Measurements from ENCODE around the gene CCDC149.
A peak's percentile ranks its signal among the peaks of the same experiment; 100 is the strongest.
"Not testable (repeated sequence)": the region's sequence is repeated elsewhere in the genome, so short reads cannot be mapped to it uniquely, and the experiment has no call there.

The CCDC149 gene

DNA sequence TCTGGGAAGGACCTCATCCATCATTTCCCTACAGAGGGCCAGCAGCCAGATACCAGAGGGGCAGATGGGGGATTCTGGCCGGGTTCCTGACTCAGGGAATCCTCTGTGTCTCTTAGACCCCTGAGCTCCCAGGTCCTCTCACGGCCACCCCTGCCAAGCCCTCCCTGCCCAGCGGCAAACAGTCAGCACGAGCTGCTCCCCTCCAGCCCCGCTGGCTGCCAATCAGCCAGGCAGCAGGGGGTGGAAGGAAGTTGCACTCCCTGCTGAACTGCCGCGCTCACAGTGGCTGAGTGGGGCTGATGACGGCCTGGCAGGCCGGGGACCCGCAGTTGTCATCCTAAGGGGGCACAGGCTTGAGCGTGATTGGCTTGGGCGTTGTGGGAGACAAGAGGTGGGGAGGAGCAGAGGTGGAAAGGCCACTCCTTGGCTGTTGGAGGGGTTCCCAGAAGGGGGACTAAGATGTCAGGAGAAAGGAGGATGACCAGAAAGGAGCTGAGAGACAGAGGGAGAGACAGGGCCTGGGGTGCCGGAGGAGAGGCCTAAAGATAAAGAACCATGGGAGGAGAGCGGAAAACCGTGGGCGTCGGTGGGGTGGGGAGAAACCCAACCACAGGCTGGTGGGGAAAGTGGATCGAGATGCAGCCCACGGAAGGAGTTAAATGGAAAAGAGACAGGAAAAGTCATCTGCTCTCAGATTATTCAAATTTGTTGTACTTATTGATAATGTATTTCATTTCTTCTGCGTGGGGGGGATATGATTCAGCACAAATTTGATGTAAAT, 4.4 kb upstream of the CCDC149 start:
- no peak for DNase-seq (ENCODE audit: low spot score)

DNA sequence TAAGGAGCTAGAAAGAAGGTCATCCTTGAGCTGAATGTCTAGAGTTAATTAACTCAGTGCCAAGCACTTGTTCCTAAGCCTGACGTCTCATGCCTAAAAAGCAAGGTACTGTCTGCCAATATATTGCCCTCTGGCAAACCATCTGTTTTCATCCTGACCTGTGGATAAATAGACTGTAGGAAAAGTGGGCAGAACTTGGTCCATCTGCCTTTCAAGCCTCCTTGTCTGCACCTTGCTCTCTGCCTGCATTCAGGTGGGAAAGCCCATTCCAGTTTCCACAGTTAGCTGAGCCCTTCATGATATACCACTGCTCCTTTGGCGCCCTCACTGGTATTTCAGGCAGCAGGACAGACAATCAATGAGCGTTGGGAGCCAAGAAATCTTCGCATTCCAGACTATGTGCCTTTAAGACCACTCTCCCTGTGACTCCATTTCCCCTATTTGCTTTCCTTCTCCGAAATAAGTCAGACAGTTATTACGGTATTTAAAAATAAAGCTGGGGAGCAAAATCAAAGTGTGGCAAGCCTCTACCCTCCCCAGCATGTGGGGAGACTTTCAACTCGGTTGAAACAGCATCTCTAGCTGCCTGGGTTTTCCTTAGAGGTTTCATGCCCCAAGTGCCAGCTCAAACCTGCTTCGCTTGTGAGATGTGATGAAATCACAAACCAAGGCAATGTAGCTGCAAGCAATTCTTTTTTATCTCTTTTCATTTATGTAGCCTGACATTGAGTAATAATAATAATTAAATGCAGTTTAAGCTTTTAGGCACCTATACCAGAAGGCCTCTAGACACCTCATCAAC, 2.5 kb upstream of the CCDC149 start:
- no peak for DNase-seq (ENCODE audit: low spot score)

DNA sequence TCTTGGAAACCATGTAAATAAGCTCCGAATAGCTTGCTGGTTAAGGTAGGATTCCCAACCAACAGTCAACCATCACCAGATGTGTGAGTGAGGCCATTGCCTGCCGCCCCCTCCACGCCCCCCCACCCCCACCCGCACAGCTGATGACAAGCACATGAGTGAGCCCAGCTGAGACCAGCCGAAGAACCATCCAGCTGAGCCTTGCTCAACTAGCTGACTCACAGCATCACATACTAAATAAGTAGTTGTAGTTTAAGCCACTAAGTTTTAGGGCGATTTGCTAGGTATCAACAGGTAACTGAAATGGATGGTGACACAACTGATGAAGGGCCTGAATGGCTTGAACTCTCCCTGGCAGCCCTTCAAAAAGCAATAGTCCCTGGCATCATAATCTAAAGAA, 1.6 kb upstream of the CCDC149 start:
- no peak for DNase-seq (ENCODE audit: low spot score)

DNA sequence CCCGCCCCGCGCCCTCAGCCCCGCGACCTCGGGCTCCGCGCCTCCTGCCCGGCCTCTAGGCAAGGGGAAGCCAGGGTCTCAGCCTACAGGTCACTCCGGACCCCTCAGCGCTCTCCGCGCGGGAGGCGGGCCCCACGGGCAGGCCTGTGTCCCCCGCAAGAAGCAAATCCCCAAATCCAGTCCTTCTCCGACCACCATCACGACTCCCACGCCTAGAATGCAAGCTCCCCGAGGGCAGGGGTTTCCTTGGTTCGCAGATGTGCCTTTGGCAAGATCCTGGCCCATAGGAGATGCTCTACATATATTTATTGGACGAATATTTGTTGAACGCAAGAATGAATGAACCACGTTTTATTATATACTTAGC, 260 bp upstream of the CCDC149 start:
- no peak for DNase-seq (ENCODE audit: low spot score)

- DNase-seq (ENCODE audit: low spot score) = peak; percentile 32
These were observed 2.3 kb downstream of the CCDC149 start for GRCh38 chr4:24910499-24910898.

DNA sequence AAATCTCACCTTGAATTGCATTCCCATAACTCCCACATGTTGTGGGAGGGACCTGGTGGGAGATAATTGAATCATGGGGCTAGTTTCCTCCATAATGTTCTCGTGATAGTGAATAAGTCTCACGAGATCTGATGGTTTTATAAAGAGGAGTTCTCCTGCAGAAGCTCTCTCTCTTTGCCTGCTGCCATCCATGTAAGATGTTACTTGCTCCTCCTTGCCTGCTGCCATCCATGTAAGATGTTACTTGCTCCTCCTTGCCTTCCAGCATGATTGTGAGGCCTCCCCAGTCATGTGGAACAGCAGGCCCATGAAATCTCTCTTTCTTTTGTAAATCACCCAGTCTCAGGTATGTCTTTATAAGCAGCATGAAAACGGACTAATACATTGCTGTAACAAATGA, 3.2 kb downstream of the CCDC149 start:
- not testable (repeated sequence) for DNase-seq (ENCODE audit: low spot score)

DNA sequence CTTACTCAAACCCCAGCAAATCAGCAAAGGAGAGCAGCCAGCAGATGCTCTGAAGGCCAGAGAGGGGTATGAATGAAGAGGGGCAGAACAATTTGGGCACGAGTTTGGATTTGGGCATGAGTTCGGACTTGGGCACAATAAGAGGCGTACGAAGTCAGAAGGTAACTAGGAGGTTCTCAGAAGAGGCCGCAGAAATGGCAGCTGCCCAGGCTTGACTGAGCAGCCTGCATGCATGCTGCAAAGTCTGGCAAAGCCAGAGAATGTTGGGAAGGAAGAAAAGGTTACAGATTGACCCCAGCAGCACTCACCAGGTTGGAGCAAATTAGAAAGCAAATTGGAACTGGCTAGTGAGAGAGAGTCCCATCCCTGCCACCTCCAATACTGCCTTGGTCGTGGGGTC, 15.2 kb downstream of the CCDC149 start:
- no peak for DNase-seq (ENCODE audit: low spot score)

GRCh38 chr4:24896977-24897376, 15.9 kb downstream of the CCDC149 start:
- no peak for DNase-seq (ENCODE audit: low spot score)

- no peak for DNase-seq (ENCODE audit: low spot score)
These were observed 16.8 kb downstream of the CCDC149 start for GRCh38 chr4:24896056-24896455.

DNA sequence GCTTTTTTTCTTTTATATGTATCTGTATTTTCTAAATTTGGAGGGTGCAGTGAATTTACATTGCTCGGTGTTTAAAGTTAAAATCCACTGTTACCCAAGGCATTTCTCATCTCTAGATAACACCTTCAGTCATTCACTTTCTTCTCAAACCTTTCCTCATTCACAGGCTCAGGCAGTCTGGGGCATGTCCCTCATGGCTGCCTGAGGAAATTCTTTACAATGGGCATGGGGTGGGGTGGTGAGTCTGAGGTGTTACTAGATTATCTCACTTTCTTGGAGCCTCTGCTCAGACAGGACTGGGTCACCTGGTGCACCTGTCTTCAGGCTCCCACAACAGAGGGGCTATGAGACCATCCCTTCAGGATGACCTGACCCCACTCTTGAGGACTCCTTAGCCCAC, 17.4 kb downstream of the CCDC149 start:
- no peak for DNase-seq (ENCODE audit: low spot score)

GRCh38 chr4:24894846-24895245, 18.0 kb downstream of the CCDC149 start:
- no peak for DNase-seq (ENCODE audit: low spot score)

DNA sequence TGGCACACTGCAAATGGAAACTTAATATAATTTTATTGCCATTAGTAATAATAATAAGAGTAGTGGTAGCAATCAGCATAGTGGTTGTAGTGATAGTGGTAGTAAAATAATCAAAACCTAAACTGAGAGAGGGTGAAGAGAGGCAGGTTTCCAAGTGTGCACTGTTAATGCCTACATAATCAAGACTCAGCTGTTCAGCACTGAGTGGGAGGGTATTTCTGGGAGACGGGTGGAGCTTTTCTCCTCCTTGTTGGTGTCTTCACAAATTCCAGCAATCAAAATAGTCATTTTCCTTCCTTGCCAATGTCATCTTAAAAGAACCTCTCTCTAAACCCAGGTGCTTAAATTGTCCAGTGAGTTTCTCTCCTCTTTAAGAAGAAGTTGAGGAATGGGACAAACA, 18.6 kb downstream of the CCDC149 start:
- no peak for DNase-seq (ENCODE audit: low spot score)

DNA sequence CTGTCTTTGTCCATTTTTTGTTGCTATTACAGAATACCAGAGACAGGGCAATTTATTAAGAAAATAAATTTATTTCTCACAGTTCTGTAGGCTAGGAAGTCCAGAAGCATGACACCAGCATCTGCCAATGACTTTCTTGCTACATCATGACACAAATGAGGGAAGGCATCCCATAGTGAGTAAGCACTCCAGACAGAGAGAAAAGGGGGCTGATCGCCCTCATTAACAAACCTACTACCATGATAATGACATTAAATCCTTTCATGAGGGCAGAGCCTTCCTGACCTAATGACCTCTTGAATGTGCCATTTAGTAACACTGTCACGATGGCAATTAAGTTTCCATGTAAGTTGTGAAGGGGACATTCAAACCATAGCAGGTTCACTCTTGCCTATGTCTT, 20.1 kb downstream of the CCDC149 start:
- no peak for DNase-seq (ENCODE audit: low spot score)

DNA sequence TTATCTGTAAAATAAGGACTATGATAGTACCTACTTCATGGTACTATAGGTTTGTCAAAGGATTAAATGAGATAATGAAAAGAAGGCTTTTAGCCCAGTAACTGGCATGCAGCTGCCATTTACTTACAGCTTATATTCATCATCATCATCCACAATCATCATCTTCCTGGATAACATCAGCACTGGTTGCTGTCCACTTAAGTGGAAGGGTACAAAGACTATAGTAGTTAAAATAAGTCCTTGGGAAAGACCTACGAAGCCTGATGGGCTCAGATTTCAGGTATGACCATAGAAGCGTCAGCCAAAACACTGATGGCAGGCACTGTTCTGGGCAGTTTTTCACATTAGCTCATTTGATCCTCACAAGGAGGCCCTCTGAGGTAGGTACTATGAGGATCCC, 20.6 kb downstream of the CCDC149 start:
- DNase-seq (ENCODE audit: low spot score) = no peak

GRCh38 chr4:24890561-24891126, 22.2 kb downstream of the CCDC149 start:
- no peak for DNase-seq (ENCODE audit: low spot score)

GRCh38 chr4:24889991-24890390, 22.9 kb downstream of the CCDC149 start:
- no peak for DNase-seq (ENCODE audit: low spot score)

- DNase-seq (ENCODE audit: low spot score) = no peak
These were observed 24.1 kb downstream of the CCDC149 start for GRCh38 chr4:24888475-24889344.

DNA sequence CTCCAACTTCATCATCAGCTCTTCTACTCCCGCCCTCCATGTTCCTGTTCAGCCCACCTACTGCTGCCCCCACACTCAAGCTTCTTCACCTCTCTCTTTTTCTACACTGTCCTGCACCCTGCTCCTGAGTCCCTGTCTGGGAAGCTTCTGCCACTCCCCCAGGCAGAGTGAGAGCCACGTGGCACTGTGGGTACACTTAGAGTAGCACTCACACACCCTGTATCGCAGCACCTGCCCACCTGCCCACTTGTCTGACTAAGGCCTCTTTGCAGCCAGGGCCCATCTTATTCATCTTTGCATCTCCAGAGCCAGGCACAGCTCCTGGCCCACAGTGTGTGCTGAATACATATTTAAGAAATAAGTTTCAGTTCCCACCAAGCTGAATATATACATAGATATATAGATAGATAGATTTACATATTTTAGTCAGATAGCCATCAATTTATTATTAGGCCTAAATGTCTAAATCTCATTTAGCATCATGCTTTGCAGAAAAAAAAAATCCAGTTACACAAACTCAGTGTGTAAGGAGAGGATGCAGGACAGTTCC, 24.9 kb downstream of the CCDC149 start:
- DNase-seq (ENCODE audit: low spot score) = no peak

DNA sequence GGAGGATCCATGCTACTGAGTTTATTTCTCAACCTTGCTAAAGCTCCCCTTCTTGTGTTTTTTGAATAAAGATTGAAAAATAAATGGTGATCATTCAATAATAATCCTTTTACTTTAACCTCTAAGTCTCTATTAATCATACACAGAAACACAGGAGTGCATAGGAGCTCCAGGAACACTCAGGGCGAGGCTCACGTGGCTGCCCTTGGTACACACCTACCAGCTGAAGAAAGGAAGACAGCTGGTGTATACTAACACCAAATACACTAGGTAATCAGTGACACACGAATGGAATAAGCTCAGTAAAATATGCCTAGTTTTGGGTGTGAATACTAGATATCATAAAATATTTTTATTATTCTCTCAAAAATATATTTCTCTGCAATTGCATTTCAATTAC, 26.2 kb downstream of the CCDC149 start:
- no peak for DNase-seq (ENCODE audit: low spot score)

- DNase-seq (ENCODE audit: low spot score) = no peak
These were observed 27.5 kb downstream of the CCDC149 start for GRCh38 chr4:24885342-24885741.

DNA sequence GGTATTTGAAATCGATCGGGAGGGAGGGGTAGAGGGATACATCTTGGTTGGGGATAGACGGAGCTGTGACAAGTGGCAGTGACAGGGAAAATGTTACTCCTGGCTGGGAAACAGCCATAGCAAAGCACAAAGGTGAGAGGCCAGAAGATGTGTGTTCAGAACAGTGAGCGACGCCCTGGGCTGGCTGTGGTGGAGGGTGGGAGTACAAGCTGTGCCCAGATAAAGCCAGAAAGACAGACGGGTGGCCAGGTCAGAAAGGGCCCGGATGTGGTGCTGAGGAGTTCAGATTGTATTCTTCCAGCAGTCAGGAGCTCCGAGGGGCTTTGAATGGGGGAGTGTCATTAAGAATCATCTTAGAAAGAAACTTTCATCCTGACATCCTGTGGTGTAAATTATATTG, 27.9 kb downstream of the CCDC149 start:
- DNase-seq (ENCODE audit: low spot score) = no peak

All from AG20443 (cell line).